Measurements from ENCODE around the gene CKS1B.

CKS1B gene

GRCh38 chr1:154936555-154937084 lies 37.9 kb upstream of the CKS1B start, which contains the start of gene PMVK:
Gene PMVK (minus strand): TSS chr1:154936719. CDS start chr1:154936685, 34 bp downstream.
- peak; percentile 29 for TF ChIP-seq CTCF (IDR thresholded peaks at IDR 0.05; ENCODE audit: extremely low read depth, missing control alignments)
- peak; percentile 92 for DNase-seq (ENCODE audit: low spot score)

- no peak for TF ChIP-seq CTCF (IDR thresholded peaks at IDR 0.05; ENCODE audit: extremely low read depth, missing control alignments)
Measured at GRCh38 chr1:154937085-154937987, 37.1 kb upstream of the CKS1B start.

GRCh38 chr1:154937988-154938386 lies 36.5 kb upstream of the CKS1B start:
- no peak for TF ChIP-seq CTCF (IDR thresholded peaks at IDR 0.05; ENCODE audit: extremely low read depth, missing control alignments)
- DNase-seq (ENCODE audit: low spot score) = no peak

More at GRCh38 chr1:154937085-154937987, 37.1 kb upstream of the CKS1B start:
- DNase-seq (ENCODE audit: low spot score) = peak; percentile 86

- TF ChIP-seq CTCF (IDR thresholded peaks at IDR 0.05; ENCODE audit: extremely low read depth, missing control alignments) = no peak
- DNase-seq (ENCODE audit: low spot score) = no peak
Measured at GRCh38 chr1:154938604-154939399, 35.7 kb upstream of the CKS1B start.

- DNase-seq (ENCODE audit: low spot score) = no peak
Measured at GRCh38 chr1:154940213-154940560, 34.3 kb upstream of the CKS1B start.

GRCh38 chr1:154940651-154941194 lies 33.8 kb upstream of the CKS1B start:
- no peak for TF ChIP-seq CTCF (IDR thresholded peaks at IDR 0.05; ENCODE audit: extremely low read depth, missing control alignments)
- DNase-seq (ENCODE audit: low spot score) = peak; percentile 45

More at GRCh38 chr1:154940213-154940560, 34.3 kb upstream of the CKS1B start:
- TF ChIP-seq CTCF (IDR thresholded peaks at IDR 0.05; ENCODE audit: extremely low read depth, missing control alignments) = no peak
